ENCODE data around the gene GSE1.

The GSE1 gene

DNA sequence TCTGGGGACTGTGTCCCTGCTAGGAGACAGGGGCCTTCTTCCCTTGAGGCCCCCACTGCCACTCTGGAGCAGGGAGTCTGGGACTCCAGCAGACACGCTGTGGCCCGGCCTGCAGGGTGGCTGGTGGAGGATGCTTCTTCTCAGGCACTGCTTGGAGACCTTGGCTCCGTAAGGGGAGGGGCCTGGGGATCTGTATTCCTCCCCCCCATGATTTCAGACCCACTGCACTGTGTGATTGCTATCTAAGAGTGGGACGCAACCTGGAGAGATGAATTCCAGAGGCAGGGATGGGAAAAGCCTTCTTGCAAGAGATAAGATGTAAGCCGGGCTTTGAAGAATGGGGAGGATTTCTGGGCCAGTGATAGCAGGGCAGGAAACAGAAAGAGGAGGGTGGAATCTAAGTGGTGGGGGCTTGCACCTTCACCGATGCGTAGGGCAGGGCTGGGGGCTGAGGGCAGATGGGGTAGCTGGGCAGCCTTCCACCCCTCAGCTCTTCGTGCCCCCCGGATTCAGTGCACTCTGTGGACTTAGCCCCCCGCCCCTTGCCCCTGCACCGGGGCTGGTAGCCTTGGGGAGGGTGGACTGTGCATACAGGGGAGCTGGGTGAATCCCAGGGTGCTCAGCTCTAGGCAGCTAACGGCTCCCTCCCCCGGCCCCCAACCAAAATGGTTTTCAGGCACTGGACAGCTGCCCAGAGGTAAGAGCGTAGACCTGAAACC is 5.2 kb upstream of the GSE1 start:
- no peak for DNase-seq

DNA sequence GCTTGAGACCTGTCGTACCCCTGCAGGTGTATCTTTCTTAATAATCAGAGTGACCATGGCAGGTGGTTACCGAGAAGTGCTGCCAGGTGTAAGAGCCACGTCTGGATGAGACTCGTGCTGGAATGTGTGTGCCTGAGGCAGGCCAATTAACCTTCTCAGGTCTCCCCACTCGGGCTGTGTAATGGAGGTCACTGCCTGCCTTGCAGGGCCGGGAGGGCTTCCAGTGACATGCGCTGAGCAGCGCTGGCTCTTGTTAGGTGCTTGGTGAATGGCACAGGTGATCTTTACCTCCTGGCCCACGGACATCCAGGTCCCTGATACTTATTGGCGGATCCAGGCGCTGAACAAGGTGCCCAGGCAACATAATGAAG is 4.6 kb upstream of the GSE1 start:
- DNase-seq = no peak

- no peak for DNase-seq
Observed at GRCh38 chr16:85608887-85609286, 4.2 kb upstream of the GSE1 start.

- DNase-seq = no peak
Observed at GRCh38 chr16:85609539-85609938, 3.6 kb upstream of the GSE1 start.

GRCh38 chr16:85610059-85610445 is 3.1 kb upstream of the GSE1 start:
- DNase-seq = no peak

GRCh38 chr16:85610446-85611193 is 2.5 kb upstream of the GSE1 start:
- peak; percentile 68 to 82 (median 74) for DNase-seq

- DNase-seq = no peak
Observed at GRCh38 chr16:85611194-85611443, 2.0 kb upstream of the GSE1 start.

- peak in 4 of 5 experiments; percentile 18 to 43 (median 28) for DNase-seq
Observed at GRCh38 chr16:85611444-85612190, 1.5 kb upstream of the GSE1 start.

DNA sequence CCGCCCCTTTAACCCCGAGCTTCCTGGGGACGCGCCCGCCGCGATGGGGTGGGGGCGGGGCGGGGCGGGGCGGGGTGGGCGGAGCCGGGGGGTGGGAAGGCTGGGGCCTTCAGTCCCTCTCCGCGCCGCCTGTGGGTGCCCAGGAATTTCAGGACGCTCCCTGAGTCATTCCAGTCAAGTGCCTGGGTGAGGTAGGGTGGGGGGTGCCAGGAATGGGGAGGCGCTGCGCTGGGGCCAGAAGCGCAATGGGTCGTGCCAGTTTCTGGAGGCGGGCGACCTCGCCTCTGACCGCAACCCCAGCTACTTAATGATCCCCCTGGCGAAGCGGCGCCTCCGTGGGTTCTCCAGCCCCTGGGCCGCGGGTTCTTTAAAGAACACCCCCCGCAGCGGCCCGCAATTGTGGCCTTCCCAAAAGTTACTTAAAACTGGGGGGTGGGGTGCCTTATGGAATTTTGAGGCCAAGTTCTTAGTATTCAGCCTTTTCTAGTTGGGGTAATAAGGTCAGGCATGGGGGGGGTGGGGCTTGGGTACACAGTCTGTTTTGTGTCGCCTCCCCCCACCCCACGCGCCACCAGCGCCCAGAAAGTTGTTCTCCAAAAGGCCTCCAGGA is 826 bp upstream of the GSE1 start:
- DNase-seq = peak in 2 of 5 experiments; percentile 16 to 40

DNA sequence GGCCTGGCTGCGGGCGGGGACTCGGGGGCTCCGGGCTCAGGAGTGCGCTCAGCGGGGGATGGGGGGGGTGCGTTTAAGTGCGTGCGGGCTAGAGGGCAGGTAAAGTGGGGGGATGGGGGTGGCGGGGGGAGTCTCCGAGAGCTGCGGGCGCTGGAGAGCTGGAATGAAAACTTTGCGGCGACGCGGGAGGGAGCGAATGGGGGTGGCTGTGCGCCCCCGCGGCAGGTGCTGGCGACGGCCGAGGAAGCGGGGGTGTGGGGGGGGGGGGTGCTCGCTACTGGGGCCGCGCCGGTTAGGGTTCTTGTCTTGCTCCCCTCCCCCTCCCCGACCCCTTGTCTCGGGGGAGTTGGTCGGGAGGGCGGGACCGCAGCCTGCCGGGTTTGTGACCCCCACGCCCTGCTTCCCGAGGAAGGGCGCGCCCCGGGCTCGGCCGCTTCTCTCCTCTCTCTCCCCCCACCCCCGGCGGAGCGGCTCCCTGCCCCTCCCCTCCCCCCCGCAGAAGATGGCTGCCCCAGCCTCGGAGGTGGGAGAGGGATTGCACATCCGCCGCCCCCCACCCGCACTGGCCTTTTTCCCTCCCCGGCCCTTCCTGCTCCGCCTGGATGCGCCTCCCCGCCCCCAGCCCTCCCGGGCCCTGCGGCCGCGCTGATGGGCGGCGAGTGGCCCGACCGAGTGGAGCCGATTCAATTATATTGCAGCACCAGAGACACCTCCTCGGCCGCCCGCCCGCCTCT is 649 bp downstream of the GSE1 start:
- no peak for DNase-seq

DNA sequence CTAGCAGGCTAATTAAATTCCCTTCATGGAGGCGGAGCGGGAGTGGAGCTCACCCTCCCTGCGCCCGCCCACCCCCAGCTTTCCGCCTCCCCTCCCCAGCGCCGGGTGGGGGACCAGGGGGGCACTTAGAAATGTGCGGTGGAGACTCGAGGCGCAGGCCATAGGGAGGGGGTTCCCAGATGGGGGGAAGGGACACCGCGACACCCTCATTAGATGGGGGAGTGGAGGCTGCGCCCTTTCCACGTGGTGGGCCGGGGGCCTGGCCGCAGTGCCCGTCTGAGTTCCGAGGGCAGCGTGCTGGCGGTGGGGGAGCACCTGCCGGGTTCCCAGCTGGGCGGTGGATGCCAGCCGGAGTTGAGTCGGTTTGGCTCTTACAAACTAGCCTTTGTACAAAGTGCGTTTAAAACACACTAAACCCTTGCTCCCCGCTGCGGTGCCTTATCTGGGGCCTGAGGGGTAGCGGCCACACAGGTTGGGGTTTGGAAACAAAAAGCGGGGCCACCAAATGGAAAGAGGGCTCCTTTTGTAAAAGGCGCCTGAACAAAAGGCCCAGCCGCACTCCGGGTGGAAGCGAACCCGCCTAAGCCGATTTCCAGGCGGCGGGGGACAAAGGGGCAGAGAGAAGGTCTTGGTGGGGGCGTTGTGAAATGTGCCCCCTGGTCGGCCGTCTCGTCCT is 1.4 kb downstream of the GSE1 start:
- no peak for DNase-seq

GRCh38 chr16:85615014-85615851 is 2.1 kb downstream of the GSE1 start:
- DNase-seq = peak in 2 of 5 experiments; percentile 14 to 48

DNA sequence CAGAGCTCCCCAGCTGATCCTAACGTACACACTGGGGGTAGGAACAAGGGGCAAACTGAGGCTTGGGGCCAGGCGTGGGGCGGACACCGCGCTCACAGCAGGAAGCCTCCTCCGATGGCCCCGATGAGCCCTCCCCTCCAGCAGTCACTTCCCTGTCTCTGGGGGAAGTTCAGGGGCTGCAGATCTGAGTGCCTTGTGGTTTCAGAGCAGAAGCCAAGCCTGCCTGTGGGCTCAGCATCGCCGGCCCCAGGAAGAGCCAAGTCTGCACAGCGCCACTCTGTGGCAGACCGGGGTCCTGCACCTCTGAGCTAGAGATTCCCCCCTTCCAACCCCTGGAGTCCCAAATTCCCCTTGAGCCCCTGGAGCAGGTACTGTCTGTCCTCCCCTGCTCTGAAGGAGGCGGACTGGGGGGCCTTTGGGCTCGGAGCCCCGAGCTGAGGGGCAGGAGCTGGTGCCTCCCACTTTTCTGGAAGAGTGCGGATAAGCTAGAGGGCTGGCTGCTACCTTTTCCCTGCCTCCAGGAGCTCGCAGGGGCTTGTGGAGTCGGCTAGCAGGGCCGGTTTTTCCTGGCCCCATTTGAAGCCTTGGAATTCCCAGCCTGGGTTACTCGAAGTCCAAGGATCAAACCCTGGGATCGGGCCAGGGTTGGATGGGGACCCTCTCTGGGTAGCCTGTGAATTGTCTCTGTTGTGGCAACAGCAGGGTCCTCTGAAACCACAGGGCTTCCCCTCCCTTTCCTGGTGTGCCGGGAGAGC is 2.9 kb downstream of the GSE1 start:
- DNase-seq = peak; percentile 33 to 80 (median 71)

GRCh38 chr16:85616607-85617321 is 3.6 kb downstream of the GSE1 start:
- DNase-seq = no peak

DNA sequence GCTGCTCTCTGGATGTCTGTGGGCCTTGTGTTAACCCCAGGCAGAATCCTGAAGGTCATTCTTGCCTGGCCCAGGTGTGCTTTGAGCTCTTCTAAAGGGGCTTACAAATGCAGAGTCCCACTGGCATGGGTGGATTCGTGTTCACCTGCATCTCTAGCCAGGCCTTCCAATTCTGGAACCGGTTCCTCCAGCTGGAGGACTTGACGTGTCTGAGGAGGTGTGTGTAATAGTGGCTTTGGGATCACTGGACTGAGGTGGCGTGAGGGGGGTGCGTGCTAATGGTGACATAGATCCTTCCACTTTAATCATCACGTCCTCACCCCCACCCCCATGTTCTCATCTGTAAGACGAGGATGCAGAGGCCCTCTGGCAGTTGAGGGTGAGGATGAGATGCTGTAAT is 4.8 kb downstream of the GSE1 start:
- no peak for DNase-seq

DNA sequence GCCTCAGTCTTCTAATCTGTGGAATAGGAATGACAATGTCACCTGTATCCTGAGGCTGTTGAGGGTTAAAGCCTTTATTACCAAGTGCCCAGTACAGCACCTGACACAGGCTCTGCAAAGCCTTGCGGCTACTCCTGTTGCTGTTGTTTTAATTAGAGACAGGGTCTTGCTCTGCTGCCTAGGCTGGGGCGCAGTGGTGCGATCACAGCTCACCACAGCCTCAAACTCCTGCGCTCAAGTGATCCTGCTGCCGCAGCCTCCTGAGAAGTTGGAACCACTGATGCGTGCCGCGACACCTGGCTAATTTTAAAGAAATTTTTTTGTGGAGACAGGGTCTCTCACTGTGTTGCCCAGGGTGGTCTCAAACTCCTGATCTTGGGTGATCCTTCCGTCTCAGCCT is 5.4 kb downstream of the GSE1 start:
- DNase-seq = no peak

- DNase-seq = no peak
Observed at GRCh38 chr16:85619101-85619891, 6.2 kb downstream of the GSE1 start.

DNA sequence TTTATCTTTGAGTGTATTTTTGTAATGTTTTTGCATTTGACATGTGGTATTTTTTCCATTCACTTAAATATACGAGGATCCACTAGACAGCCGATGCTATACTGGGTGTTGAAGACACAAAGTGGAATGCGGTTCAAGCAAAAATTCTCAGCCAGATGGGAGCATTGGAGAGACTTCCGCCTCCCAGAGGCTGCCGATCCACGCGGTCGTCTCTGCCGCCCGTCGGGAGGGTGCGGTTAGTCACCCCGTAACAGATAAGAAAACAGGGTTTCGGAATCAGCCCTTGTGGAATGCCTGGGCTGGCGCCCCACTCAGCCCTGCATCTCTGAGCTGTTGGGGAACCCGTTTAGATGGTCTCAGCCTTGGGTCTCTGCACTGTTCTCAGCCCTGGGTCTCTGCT is 7.3 kb downstream of the GSE1 start:
- DNase-seq = no peak

Measured in T-helper 2 cell (primary cell).